K562 (cell line): ENCODE data around the gene ZNF548. TPM values are rescaled to one million over a fixed set of nuclear protein-coding genes. Genes with fewer than 3 reads are reported as not detected.
A peak's percentile ranks its signal among the peaks of the same experiment; 100 is the strongest.

Experiments
- CBFA2T2 ChIP-seq: fragments of 450-650 bp; conservative IDR thresholded peaks from 2 replicates; pipeline ENCODE4 v1.6.1; 2017; ENCODE audit warnings: mild to moderate bottlenecking
- CEBPB ChIP-seq: fragments of 450-650 bp; IDR thresholded peaks from 2 replicates; pipeline ENCODE4 v1.6.1; 2016; ENCODE audit warnings: missing genetic modification characterization, missing compliant biosample characterization
- FOXJ3 ChIP-seq: sonication (generic); formaldehyde crosslinking; IDR thresholded peaks from 2 replicates; pipeline ENCODE4 v1.4.0; 2020; ENCODE audit warnings: mild to moderate bottlenecking, missing genetic modification reagents
- HDAC8 ChIP-seq: fragments of 450-650 bp; IDR thresholded peaks from 2 replicates; pipeline ENCODE4 v1.6.1; 2016; ENCODE audit warnings: mild to moderate bottlenecking, missing genetic modification characterization, moderate library complexity, missing compliant biosample characterization
- IFI16 ChIP-seq: fragments of 250-450 bp; sonication (Bioruptor Pico); IDR thresholded peaks from 2 replicates; pipeline ENCODE4 v2.1.2; 2022; ENCODE audit warnings: mild to moderate bottlenecking, inconsistent platforms
- KLF16 ChIP-seq: IDR thresholded peaks from 2 replicates; pipeline ENCODE4 v1.6.1; 2016; ENCODE audit warnings: antibody characterized with exemption
- MAFK ChIP-seq: IDR thresholded peaks from 2 replicates; pipeline ENCODE4 v1.6.1; 2011; ENCODE audit warnings: low read length, improper control_type of control experiment
- NR2F6 ChIP-seq: fragments of 450-650 bp; formaldehyde crosslinking; IDR thresholded peaks from 2 replicates; pipeline ENCODE4 v1.4.0; 2020; ENCODE audit warnings: mild to moderate bottlenecking
- RBM34 ChIP-seq: fragments of 200-400 bp; formaldehyde crosslinking; IDR thresholded peaks from 2 replicates; pipeline ENCODE4 v1.6.1; 2018; ENCODE audit warnings: low read length, borderline replicate concordance; ENCODE audit not compliant: insufficient read depth
- ZNF175 ChIP-seq: fragments of 200-800 bp; sonication (Bioruptor generic); IDR thresholded peaks from 2 replicates; pipeline ENCODE4 v1.6.1; 2016; ENCODE audit warnings: low read depth, mild to moderate bottlenecking, missing genetic modification characterization, missing compliant biosample characterization
- ZNF436 ChIP-seq: fragments of 250-450, 450-650 bp; sonication (Bioruptor Pico); formaldehyde crosslinking; IDR thresholded peaks from 2 replicates; pipeline ENCODE4 v1.7.0; 2020; ENCODE audit warnings: mild to moderate bottlenecking
- ZNF668 ChIP-seq: fragments of 250-450 bp; sonication (Bioruptor Pico); IDR thresholded peaks from 2 replicates; pipeline ENCODE4 v1.8.0; 2022; ENCODE audit warnings: mild to moderate bottlenecking, inconsistent platforms
- polyA plus RNA-seq, 8 experiments: library from polyadenylated mRNA; depleted of rRNA in 4 of 8; stranded (reverse) in 5 of 8; unstranded in 3 of 8; fragments of >200 nt; fragmentation: Nextera tagmentation in 2 of 8; fragmentation: Illumina TruSeq in 1 of 8; extraction: Ambion mirVana in 2 of 8; extraction: Trizol in 1 of 8; gene quantifications; 2 replicates each; pipeline versions ENCODE4 v1.2.1 to v1.2.3, GENCODE V29; 2011 to 2014; ENCODE audit warnings: inconsistent platforms in 1 of 8, missing spikeins in 1 of 8
- total RNA-seq, 7 experiments: library from RNA; depleted of rRNA in 6 of 7; stranded (reverse); fragments of >200 nt in 6 of 7; fragmentation: Illumina TruSeq in 2 of 7; extraction: Trizol in 2 of 7; gene quantifications; 2 replicates each; pipeline versions ENCODE4 v1.2.1 to v1.2.3, GENCODE V29; 2011 to 2021; ENCODE audit warnings: low replicate concordance in 1 of 7
- TF ChIP-seq, protein P1 (sequence below): fragments of 450-650 bp; IDR thresholded peaks from 2 replicates; pipeline ENCODE4 v1.6.1; 2016; ENCODE audit warnings: antibody characterized with exemption
- TF ChIP-seq, protein P2 (sequence below): fragments of 200-800 bp; sonication (Bioruptor generic); IDR thresholded peaks from 2 replicates; pipeline ENCODE4 v1.6.1; 2016; ENCODE audit warnings: missing genetic modification characterization, missing compliant biosample characterization
- TF ChIP-seq, protein P3 (sequence below): fragments of 250-450 bp; sonication (Bioruptor Pico); IDR thresholded peaks from 2 replicates; pipeline ENCODE4 v1.5.0; 2020; ENCODE audit warnings: mild to moderate bottlenecking
- TF ChIP-seq, protein P4 (sequence below): fragments of 250-450 bp; sonication (Bioruptor Pico); IDR thresholded peaks from 2 replicates; pipeline ENCODE4 v1.4.0; 2020; ENCODE audit warnings: borderline replicate concordance
- TF ChIP-seq, protein P5 (sequence below): fragments of 450-650 bp; IDR thresholded peaks from one replicate; pipeline ENCODE4 v1.6.1; 2018; ENCODE audit warnings: mild to moderate bottlenecking, moderate library complexity; ENCODE audit not compliant: partially characterized antibody

Gene ZNF548
- total and polyA plus RNA-seq, 9 of the 15 experiments (the other 6 are each of a cell fraction or from before 2014, with no cell fraction given), result 1.5 to 8.7 (median 4.5) TPM

DNA sequence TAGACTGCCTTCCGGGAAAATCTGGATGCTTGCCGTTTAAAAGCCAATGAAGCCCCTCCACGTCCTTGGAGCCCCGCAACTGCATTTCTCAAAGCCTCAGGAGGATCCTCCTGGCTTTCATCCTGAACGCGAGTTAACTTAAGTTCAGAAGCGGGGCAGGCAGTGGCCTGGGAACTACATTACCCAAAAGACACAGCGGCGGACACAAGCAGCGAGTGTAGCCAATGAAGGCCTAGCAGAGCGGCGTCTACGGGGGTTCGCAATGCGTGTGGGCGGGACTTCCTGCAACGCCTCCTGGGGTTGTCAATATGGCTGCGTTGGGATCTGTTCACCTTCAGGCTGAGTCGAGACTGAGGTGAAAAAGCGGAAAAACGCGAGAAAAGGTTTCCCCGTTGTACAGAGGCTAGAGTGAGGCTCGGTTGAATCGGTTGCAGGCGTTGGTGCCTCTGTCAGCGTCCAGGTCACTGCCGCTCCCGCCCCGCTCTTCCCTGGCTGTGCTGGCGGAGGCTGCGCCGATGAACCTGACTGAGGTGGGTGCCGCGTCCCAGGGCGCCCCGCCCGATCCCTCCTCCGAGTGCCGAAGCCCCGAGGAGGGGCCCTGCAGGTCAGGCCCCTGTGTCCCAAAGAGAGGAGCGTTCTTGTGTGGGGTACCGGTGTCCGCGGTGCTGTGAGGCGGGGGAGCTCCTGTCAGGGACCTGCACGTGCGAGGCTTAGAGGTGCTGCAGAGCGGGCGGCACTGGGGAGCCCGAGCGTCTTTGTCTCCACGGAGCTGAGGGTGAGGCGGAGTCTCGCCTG is 21.4 kb downstream of the ZNF548 start, which contains the start of gene ZNF17 (continued):
- TF ChIP-seq, protein P1, sequence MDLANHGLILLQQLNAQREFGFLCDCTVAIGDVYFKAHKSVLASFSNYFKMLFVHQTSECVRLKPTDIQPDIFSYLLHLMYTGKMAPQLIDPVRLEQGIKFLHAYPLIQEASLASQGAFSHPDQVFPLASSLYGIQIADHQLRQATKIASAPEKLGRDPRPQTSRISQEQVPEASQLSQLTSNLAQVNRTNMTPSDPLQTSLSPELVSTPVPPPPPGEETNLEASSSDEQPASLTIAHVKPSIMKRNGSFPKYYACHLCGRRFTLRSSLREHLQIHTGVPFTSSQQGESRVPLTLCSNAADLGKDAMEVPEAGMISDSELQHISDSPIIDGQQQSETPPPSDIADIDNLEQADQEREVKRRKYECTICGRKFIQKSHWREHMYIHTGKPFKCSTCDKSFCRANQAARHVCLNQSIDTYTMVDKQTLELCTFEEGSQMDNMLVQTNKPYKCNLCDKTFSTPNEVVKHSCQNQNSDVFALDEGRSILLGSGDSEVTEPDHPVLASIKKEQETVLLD, result peak; percentile 86
- TF ChIP-seq IFI16 (CRISPR knock-in tag) (no peak), CBFA2T2 (no peak), MAFK (no peak), HDAC8 (tag) (no peak), CEBPB (no peak), ZNF175 (CRISPR knock-in tag) (no peak), RBM34 (no peak), FOXJ3 (CRISPR knock-in tag) (no peak), NR2F6 (CRISPR knock-in tag) (no peak), ZNF436 (CRISPR knock-in tag) (no peak), ZNF668 (CRISPR knock-in tag) (no peak), KLF16 (no peak)
- TF ChIP-seq, protein P2, sequence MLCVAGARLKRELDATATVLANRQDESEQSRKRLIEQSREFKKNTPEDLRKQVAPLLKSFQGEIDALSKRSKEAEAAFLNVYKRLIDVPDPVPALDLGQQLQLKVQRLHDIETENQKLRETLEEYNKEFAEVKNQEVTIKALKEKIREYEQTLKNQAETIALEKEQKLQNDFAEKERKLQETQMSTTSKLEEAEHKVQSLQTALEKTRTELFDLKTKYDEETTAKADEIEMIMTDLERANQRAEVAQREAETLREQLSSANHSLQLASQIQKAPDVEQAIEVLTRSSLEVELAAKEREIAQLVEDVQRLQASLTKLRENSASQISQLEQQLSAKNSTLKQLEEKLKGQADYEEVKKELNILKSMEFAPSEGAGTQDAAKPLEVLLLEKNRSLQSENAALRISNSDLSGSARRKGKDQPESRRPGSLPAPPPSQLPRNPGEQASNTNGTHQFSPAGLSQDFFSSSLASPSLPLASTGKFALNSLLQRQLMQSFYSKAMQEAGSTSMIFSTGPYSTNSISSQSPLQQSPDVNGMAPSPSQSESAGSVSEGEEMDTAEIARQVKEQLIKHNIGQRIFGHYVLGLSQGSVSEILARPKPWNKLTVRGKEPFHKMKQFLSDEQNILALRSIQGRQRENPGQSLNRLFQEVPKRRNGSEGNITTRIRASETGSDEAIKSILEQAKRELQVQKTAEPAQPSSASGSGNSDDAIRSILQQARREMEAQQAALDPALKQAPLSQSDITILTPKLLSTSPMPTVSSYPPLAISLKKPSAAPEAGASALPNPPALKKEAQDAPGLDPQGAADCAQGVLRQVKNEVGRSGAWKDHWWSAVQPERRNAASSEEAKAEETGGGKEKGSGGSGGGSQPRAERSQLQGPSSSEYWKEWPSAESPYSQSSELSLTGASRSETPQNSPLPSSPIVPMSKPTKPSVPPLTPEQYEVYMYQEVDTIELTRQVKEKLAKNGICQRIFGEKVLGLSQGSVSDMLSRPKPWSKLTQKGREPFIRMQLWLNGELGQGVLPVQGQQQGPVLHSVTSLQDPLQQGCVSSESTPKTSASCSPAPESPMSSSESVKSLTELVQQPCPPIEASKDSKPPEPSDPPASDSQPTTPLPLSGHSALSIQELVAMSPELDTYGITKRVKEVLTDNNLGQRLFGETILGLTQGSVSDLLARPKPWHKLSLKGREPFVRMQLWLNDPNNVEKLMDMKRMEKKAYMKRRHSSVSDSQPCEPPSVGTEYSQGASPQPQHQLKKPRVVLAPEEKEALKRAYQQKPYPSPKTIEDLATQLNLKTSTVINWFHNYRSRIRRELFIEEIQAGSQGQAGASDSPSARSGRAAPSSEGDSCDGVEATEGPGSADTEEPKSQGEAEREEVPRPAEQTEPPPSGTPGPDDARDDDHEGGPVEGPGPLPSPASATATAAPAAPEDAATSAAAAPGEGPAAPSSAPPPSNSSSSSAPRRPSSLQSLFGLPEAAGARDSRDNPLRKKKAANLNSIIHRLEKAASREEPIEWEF (CRISPR knock-in tag), result no peak
- TF ChIP-seq, protein P3, sequence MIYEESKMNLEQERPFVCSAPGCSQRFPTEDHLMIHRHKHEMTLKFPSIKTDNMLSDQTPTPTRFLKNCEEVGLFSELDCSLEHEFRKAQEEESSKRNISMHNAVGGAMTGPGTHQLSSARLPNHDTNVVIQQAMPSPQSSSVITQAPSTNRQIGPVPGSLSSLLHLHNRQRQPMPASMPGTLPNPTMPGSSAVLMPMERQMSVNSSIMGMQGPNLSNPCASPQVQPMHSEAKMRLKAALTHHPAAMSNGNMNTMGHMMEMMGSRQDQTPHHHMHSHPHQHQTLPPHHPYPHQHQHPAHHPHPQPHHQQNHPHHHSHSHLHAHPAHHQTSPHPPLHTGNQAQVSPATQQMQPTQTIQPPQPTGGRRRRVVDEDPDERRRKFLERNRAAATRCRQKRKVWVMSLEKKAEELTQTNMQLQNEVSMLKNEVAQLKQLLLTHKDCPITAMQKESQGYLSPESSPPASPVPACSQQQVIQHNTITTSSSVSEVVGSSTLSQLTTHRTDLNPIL, result no peak
- TF ChIP-seq, protein P4, sequence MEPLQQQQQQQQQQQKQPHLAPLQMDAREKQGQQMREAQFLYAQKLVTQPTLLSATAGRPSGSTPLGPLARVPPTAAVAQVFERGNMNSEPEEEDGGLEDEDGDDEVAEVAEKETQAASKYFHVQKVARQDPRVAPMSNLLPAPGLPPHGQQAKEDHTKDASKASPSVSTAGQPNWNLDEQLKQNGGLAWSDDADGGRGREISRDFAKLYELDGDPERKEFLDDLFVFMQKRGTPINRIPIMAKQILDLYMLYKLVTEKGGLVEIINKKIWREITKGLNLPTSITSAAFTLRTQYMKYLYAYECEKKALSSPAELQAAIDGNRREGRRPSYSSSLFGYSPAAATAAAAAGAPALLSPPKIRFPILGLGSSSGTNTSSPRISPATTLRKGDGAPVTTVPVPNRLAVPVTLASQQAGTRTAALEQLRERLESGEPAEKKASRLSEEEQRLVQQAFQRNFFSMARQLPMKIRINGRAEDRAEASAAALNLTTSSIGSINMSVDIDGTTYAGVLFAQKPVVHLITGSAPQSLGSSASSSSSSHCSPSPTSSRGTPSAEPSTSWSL (CRISPR knock-in tag), result no peak
- TF ChIP-seq, protein P5, sequence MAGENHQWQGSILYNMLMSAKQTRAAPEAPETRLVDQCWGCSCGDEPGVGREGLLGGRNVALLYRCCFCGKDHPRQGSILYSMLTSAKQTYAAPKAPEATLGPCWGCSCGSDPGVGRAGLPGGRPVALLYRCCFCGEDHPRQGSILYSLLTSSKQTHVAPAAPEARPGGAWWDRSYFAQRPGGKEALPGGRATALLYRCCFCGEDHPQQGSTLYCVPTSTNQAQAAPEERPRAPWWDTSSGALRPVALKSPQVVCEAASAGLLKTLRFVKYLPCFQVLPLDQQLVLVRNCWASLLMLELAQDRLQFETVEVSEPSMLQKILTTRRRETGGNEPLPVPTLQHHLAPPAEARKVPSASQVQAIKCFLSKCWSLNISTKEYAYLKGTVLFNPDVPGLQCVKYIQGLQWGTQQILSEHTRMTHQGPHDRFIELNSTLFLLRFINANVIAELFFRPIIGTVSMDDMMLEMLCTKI, result no peak
